ENCODE data around the gene HLA-DRA. TPM values are rescaled to one million over a fixed set of nuclear protein-coding genes. Genes with fewer than 3 reads are reported as not detected.

The HLA-DRA gene
- polyA plus RNA-seq, 4 donors = 230 to 625 (median 404) TPM

Other genes starting within 250 kb of the HLA-DRA start
- 100 to 1,000 TPM in 1 of 4 donors, 10 to 100 TPM in 3; 17.6 to 119 (median 29.9) TPM for gene PBX2, start 249.7 kb upstream of the HLA-DRA start, polyA plus RNA-seq
- gene GPSM3, start 247.2 kb upstream of the HLA-DRA start, polyA plus RNA-seq = 10 to 100 TPM in 3 of 4 donors, 1 to 10 TPM in 1; 6.0 to 31.3 (median 14.0) TPM
- 10 to 100 TPM in 1 of 4 donors, 1 to 10 TPM in 3; 1.1 to 15.2 (median 4.6) TPM for gene NOTCH4, start 215.8 kb upstream of the HLA-DRA start, polyA plus RNA-seq
- gene TSBP1, start 68.0 kb upstream of the HLA-DRA start, polyA plus RNA-seq = not detected
- gene BTNL2, start 32.7 kb upstream of the HLA-DRA start, polyA plus RNA-seq = under 1 TPM in 2 of 4 donors, not detected in 2; 0.30 to 0.58 TPM
- 10 to 100 TPM in 1 of 4 donors, 1 to 10 TPM in 1, not detected in 2; 8.8 to 20.7 TPM for gene HLA-DRB5, start 90.4 kb downstream of the HLA-DRA start, polyA plus RNA-seq
- 100 to 1,000 TPM in 3 of 4 donors, 10 to 100 TPM in 1; 45.4 to 226 (median 188) TPM for gene HLA-DRB1, start 150.0 kb downstream of the HLA-DRA start, polyA plus RNA-seq
- gene HLA-DQA1, start 197.5 kb downstream of the HLA-DRA start, polyA plus RNA-seq = 10 to 100 TPM in 3 of 4 donors, 1 to 10 TPM in 1; 6.5 to 54.9 (median 31.5) TPM
- gene HLA-DQB1, start 226.8 kb downstream of the HLA-DRA start, polyA plus RNA-seq = 100 to 1,000 TPM in 1 of 4 donors, 10 to 100 TPM in 3; 23.5 to 181 (median 85.8) TPM